CD4-positive, alpha-beta memory T cell (primary cell): ENCODE measurements around the gene TTC28. TPM values are rescaled to one million over a fixed set of nuclear protein-coding genes. Genes with fewer than 3 reads are reported as not detected.

Experiments
- CTCF ChIA-PET: fragments of 350-600 bp; sonication (Branson Sonifier 250); formaldehyde crosslinking; loops from one replicate; lab custom pipeline; 2021; ENCODE audit warnings: inconsistent platforms; ENCODE audit not compliant: partially characterized antibody; lab: Charles Lee
- POLR2A ChIA-PET: fragments of 350-600 bp; sonication (Branson Sonifier 250); formaldehyde crosslinking; loops from one replicate; lab custom pipeline; 2021; ENCODE audit not compliant: partially characterized antibody; lab: Charles Lee
- DNase-seq, 5 donors: peaks; one replicate each; pipeline versions ENCODE4 v3.0.0 to v3.0.0-alpha.2; 2020 to 2022; ENCODE audit warnings: mixed read lengths in 1 of 5
- H3K27ac ChIP-seq: one replicate; pipeline ENCODE4 v1.7.0; 2013; ENCODE audit warnings: low read depth, low read length
- H3K27me3 ChIP-seq: 2 replicates; pipeline ENCODE4 v1.7.0; 2013; ENCODE audit warnings: mild to moderate bottlenecking, low read length, moderate library complexity; ENCODE audit not compliant: insufficient read depth
- H3K36me3 ChIP-seq: 2 replicates; pipeline ENCODE4 v1.7.0; 2013; ENCODE audit warnings: mild to moderate bottlenecking, low read length, moderate library complexity; ENCODE audit not compliant: insufficient read depth
- H3K4me1 ChIP-seq: 2 replicates; pipeline ENCODE4 v1.7.0; 2013; ENCODE audit warnings: mild to moderate bottlenecking, low read length, moderate library complexity; ENCODE audit not compliant: insufficient read depth
- H3K4me3 ChIP-seq, 2 donors: one replicate each; pipeline ENCODE4 v1.7.0; 2013; ENCODE audit warnings: low read length in 2 of 2, mild to moderate bottlenecking in 1 of 2
- H3K9me3 ChIP-seq, 2 donors: one replicate each; pipeline ENCODE4 v1.7.0; 2013; ENCODE audit warnings: low read length in 2 of 2, control low read depth in 1 of 2; ENCODE audit not compliant: control insufficient read depth in 1 of 2
- H3K27ac Mint-ChIP-seq, 7 donors: one replicate each; pipeline ENCODE4 v1.8.0; 2020 to 2021; ENCODE audit warnings: mixed read lengths in 7 of 7, mild to moderate bottlenecking in 6 of 7, inconsistent platforms in 3 of 7, moderate library complexity in 3 of 7
- H3K27me3 Mint-ChIP-seq, 2 donors: one replicate each; pipeline ENCODE4 v1.8.0; 2020 to 2021; ENCODE audit warnings: mixed read lengths in 2 of 2
- H3K36me3 Mint-ChIP-seq, 2 donors: one replicate each; pipeline ENCODE4 v1.8.0; 2020 to 2021; ENCODE audit warnings: mixed read lengths in 2 of 2, inconsistent platforms in 1 of 2, mild to moderate bottlenecking in 1 of 2
- H3K4me1 Mint-ChIP-seq, 4 donors: one replicate each; pipeline ENCODE4 v1.8.0; 2020 to 2021; ENCODE audit warnings: mixed read lengths in 4 of 4, mild to moderate bottlenecking in 1 of 4
- H3K4me3 Mint-ChIP-seq, 8 donors: one replicate each; pipeline ENCODE4 v1.8.0; 2020 to 2021; ENCODE audit warnings: mixed read lengths in 8 of 8, mild to moderate bottlenecking in 7 of 8, moderate library complexity in 6 of 8, inconsistent platforms in 3 of 8
- H3K9me3 Mint-ChIP-seq, 8 donors: one replicate each; pipeline ENCODE4 v1.8.0; 2020 to 2021; ENCODE audit warnings: mixed read lengths in 8 of 8, mild to moderate bottlenecking in 5 of 8, inconsistent platforms in 3 of 8, moderate library complexity in 1 of 8
- intact Hi-C: fragments of 100-400 bp; cut with micrococcal nuclease; formaldehyde crosslinking; loops from one replicate; pipeline ENCODE4 v1.15.1; 2023
- polyA plus RNA-seq, 2 donors: library from polyadenylated mRNA; unstranded; fragments of 300-500 nt; fragmentation: Illumina TruSeq; gene quantifications; one replicate each; pipeline ENCODE4 v1.2.3, GENCODE V29; 2021
- total RNA-seq, 2 experiments: library from RNA; stranded (reverse); gene quantifications; one replicate each; pipeline ENCODE4 v1.2.3, GENCODE V29; 2021

The TTC28 gene
- total and polyA plus RNA-seq, 4 experiments from 2014 or later = 0.50 to 1.7 (median 1.6) TPM; not detected in 1

DNA sequence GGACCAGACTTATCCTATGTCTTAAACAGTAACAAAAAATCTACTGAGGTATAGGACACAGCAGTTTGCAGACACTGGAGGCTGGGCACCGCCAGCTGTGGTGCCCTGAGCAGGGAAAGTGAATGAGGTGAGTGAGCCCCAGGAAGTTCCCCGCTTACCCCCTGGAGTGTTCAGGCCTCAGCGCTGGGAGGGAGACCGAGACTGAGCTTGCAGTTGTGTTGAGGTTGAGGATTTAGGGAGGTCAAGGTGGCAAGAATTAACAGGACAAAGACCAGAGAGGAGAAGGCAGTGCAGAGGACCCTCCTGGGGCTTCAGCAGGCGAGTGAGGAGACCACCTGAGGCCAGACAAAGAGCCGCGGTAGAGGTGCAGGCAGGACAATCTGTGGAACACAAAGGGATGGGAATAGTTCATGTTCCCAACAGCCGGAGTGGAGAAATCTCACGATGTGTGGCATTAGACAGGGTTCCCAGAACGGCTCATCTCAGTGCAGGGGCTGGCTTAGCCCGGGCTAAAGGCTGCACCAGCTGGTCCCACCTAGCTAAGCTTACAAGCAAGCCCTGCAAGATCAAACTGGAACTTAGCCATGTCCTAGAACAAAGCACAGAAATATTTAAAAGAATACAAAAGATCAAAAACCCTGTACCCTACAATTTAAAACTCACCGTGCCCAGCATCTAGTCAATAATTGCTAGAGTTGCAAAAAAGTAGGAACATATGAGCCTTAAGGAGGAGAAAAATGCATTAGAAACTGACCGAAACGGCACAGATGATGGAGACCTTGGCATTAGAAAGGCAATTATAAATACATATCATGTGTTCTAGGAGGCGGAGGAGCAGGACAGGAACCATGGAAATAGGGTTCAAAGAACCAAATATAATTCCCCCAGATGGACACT, 713.2 kb downstream of the TTC28 start:
- Mint-ChIP-seq H3K4me1 (peaks cover 0 to 3% (median 0%) of the 10 kb centered on the region in 4 donors), H3K4me3 (no peak overlapping the region), H3K9me3 (peaks cover 0 to 11% (median 4%) of the 10 kb centered on the region in 8 donors), H3K27ac (no peak overlapping the region), H3K27me3 (no peaks in the 10 kb centered on the region), H3K36me3 (peaks cover 11 to 26% of the 10 kb centered on the region in 2 donors)
- ChIA-PET POLR2A (no interaction called here), CTCF (interaction anchor here (1.1 kb wide), 1 partner anchor 15 kb away, joined by 3 read pairs; no protein-coding TSS in a partner anchor)
- H3K4me1 ChIP-seq = no peaks in the 10 kb centered on the region
- no peak for DNase-seq
- no peaks in the 10 kb centered on the region for H3K9me3 ChIP-seq
- H3K27ac ChIP-seq = no peak overlapping the region
- H3K36me3 ChIP-seq = no peaks in the 10 kb centered on the region
- no peaks in the 10 kb centered on the region for H3K27me3 ChIP-seq
- intact Hi-C loops = no loop called here
- H3K4me3 ChIP-seq = no peak overlapping the region

- H3K27me3 ChIP-seq = no peaks in the 10 kb centered on the region
- H3K36me3 ChIP-seq = no peaks in the 10 kb centered on the region
- no peaks in the 10 kb centered on the region for H3K4me1 ChIP-seq
- no peak overlapping the region for H3K27ac ChIP-seq
- DNase-seq = no peak
- POLR2A ChIA-PET = no interaction called here
- Mint-ChIP-seq H3K4me3 (no peak overlapping the region), H3K27ac (no peak overlapping the region), H3K4me1 (no peaks in the 10 kb centered on the region), H3K36me3 (peaks cover 1 to 11% of the 10 kb centered on the region in 2 donors), H3K9me3 (no peaks in the 10 kb centered on the region), H3K27me3 (no peaks in the 10 kb centered on the region)
- intact Hi-C loops = no loop called here
- H3K9me3 ChIP-seq = no peaks in the 10 kb centered on the region
- no peak overlapping the region for H3K4me3 ChIP-seq
- CTCF ChIA-PET = interaction anchor here (1.1 to 1.8 kb wide), 2 partner anchors 10 to 75 kb away, joined by 3 to 4 read pairs; no protein-coding TSS in a partner anchor
These were observed 717.2 kb downstream of the TTC28 start for GRCh38 chr22:27962268-27963044.

DNA sequence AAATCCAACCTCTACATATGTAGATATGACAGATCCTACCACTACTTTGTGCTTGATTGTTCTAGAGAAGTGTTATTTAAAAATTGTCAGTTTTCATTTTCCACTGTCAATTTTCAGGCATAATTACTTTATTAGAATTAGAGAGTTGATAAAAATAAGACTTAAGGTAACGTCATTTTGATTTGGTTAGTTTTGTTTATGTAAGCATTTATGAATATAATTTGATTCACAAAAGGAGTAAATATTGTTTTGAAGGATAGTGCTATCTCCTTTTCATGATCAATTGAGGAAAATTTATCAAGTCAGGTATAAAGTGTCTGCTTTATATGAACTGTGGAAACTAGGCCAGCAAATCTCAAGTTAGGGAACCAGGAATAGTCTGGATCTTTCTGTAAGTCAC, 718.0 kb downstream of the TTC28 start:
- H3K36me3 Mint-ChIP-seq = peaks cover 3 to 14% of the 10 kb centered on the region in 2 donors
- H3K27ac ChIP-seq = no peak overlapping the region
- H3K4me3 ChIP-seq = no peak overlapping the region
- H3K27me3 Mint-ChIP-seq = no peaks in the 10 kb centered on the region
- POLR2A ChIA-PET = no interaction called here
- H3K4me3 Mint-ChIP-seq = no peak overlapping the region
- intact Hi-C loops = no loop called here
- no peaks in the 10 kb centered on the region for H3K4me1 ChIP-seq
- H3K4me1 Mint-ChIP-seq = no peaks in the 10 kb centered on the region
- H3K27me3 ChIP-seq = no peaks in the 10 kb centered on the region
- peak overlapping the region in 1 of 7 donors; percentile 32 for H3K27ac Mint-ChIP-seq
- CTCF ChIA-PET = interaction anchor here (1.1 kb wide), 1 partner anchor 9 kb away, joined by 3 read pairs; no protein-coding TSS in a partner anchor
- H3K9me3 Mint-ChIP-seq = no peaks in the 10 kb centered on the region
- no peaks in the 10 kb centered on the region for H3K9me3 ChIP-seq
- no peaks in the 10 kb centered on the region for H3K36me3 ChIP-seq
- no peak for DNase-seq

DNA sequence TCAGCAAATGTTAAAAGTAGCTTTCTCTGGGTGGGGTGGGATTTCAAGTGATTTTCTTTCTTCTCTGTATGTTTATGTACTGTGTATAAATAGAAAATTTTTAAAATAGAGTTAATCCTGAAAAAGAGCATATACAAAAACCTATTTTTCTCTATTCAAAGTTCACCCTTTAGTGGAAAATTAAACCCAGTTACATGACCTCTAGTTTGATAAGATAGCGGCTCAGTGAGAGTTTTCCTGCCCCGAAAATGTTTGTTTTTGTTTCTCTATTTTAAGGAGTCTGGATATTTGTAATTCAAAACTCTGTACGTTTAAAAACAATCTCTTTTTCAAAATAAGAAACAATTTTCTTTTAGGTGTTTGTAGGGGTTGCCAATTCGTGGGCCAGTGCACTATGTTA, 718.5 kb downstream of the TTC28 start:
- Histone ChIP-seq H3K4me3 (no peak overlapping the region), H3K27me3 (no peaks in the 10 kb centered on the region), H3K36me3 (no peaks in the 10 kb centered on the region), H3K4me1 (no peaks in the 10 kb centered on the region), H3K27ac (no peak overlapping the region), H3K9me3 (no peaks in the 10 kb centered on the region)
- DNase-seq = no peak
- Mint-ChIP-seq H3K4me1 (no peaks in the 10 kb centered on the region), H3K36me3 (peaks cover 3 to 14% of the 10 kb centered on the region in 2 donors), H3K27ac (peak overlapping the region in 1 of 7 donors; percentile 32), H3K9me3 (no peaks in the 10 kb centered on the region), H3K27me3 (no peaks in the 10 kb centered on the region), H3K4me3 (no peak overlapping the region)
- CTCF ChIA-PET = no interaction called here
- intact Hi-C loops = no loop called here
- POLR2A ChIA-PET = no interaction called here

DNA sequence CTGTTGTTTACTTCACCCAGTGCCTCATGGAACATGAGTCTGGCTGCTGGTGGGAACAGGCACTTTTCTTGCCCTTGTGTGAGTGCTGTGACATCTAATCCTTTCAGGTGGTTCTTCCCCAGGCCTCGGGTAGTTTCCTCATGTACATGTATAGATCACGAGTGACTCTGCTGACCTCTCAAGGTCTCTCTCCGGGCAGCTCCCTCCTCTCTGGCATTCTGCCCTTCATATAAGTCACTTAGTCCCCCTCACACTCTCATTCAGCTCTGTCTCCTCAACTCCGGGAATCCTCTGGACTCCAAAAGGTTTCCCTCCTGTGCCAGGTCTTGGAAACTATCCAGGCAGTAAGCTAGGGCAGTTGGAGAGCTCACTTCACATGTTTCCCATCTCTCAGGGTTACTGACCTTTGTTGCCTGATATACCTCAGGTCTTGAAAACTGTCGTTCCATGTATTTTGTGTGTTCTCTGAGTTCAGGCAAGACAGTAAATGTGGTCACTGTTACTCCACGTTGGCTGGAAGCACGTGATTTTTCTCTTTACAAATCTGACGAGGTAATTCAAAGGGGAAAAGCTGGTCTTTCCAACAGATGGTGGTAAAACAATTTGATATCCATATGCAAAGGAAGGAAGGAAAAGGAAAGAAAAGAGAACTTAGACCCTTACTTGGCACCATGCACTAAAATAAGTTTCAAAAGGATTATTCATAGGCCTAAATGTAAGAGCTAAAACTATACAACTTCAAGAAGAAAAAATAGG, 720.1 kb downstream of the TTC28 start:
- H3K36me3 Mint-ChIP-seq = peaks cover 6 to 15% of the 10 kb centered on the region in 2 donors
- H3K4me1 Mint-ChIP-seq = no peaks in the 10 kb centered on the region
- H3K4me3 Mint-ChIP-seq = no peak overlapping the region
- no peaks in the 10 kb centered on the region for H3K9me3 Mint-ChIP-seq
- H3K27ac Mint-ChIP-seq = no peak overlapping the region
- no peaks in the 10 kb centered on the region for H3K27me3 ChIP-seq
- DNase-seq = no peak
- no peaks in the 10 kb centered on the region for H3K4me1 ChIP-seq
- POLR2A ChIA-PET = no interaction called here
- H3K36me3 ChIP-seq = no peaks in the 10 kb centered on the region
- no peaks in the 10 kb centered on the region for H3K27me3 Mint-ChIP-seq
- H3K4me3 ChIP-seq = no peak overlapping the region
- intact Hi-C loops = no loop called here
- CTCF ChIA-PET = no interaction called here
- no peaks in the 10 kb centered on the region for H3K9me3 ChIP-seq
- no peak overlapping the region for H3K27ac ChIP-seq

DNA sequence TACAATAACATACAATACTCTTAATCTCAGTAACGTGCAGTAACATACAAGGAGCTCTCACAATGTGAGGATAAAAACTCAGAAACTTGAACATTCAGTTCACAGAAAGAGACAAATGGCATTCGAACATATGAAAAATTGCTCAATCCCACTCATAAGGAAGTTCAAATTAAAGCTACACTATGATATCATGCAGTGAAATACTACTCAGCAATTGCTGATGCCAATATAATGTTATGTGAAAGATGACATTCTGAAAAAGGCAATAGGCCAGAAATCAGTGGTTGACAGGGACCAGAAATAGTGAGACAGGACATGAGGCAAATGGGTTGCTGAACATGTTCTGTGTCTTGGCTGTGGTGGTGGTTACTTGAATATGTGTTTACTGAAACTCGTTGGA, 726.9 kb downstream of the TTC28 start:
- ChIA-PET CTCF (interaction anchor here (1.4 kb wide), 1 partner anchor 10 kb away, joined by 3 read pairs; no protein-coding TSS in a partner anchor), POLR2A (no interaction called here)
- H3K36me3 ChIP-seq = no peaks in the 10 kb centered on the region
- Mint-ChIP-seq H3K4me1 (no peaks in the 10 kb centered on the region), H3K27ac (no peak overlapping the region), H3K9me3 (no peaks in the 10 kb centered on the region), H3K4me3 (no peak overlapping the region), H3K36me3 (peaks cover 12 to 17% of the 10 kb centered on the region in 2 donors), H3K27me3 (no peaks in the 10 kb centered on the region)
- H3K4me3 ChIP-seq = no peak overlapping the region
- no peaks in the 10 kb centered on the region for H3K27me3 ChIP-seq
- intact Hi-C loops = no loop called here
- no peaks in the 10 kb centered on the region for H3K9me3 ChIP-seq
- no peak overlapping the region for H3K27ac ChIP-seq
- no peak for DNase-seq
- no peaks in the 10 kb centered on the region for H3K4me1 ChIP-seq
